IPS DF 6.9 (cell line): ENCODE measurements around the gene INSM1.

Experiments
- DNase-seq: peaks from one replicate; pipeline ENCODE4 v3.0.0-alpha.2; 2013; ENCODE audit warnings: low read depth, low spot score
- H3K27ac ChIP-seq: one replicate; pipeline ENCODE4 v1.5.1; 2013; ENCODE audit warnings: low read length, control low read depth
- H3K27me3 ChIP-seq: 2 replicates; pipeline ENCODE4 v1.6.1; 2013; ENCODE audit warnings: mild to moderate bottlenecking, low read length; ENCODE audit not compliant: control insufficient read depth, insufficient read depth
- H3K36me3 ChIP-seq: 2 replicates; pipeline ENCODE4 v1.6.1; 2013; ENCODE audit warnings: low read length; ENCODE audit not compliant: control insufficient read depth, insufficient read depth
- H3K4me1 ChIP-seq: 2 replicates; pipeline ENCODE4 v1.6.1; 2013; ENCODE audit warnings: low read length; ENCODE audit not compliant: control insufficient read depth, insufficient read depth
- H3K4me3 ChIP-seq: 2 replicates; pipeline ENCODE4 v1.5.1; 2013; ENCODE audit warnings: mild to moderate bottlenecking, low read length
- H3K9me3 ChIP-seq: 2 replicates; pipeline ENCODE4 v1.6.1; 2013; ENCODE audit warnings: low read length, inconsistent platforms; ENCODE audit not compliant: control insufficient read depth, insufficient read depth
- WGBS: extraction: QIAGEN DNeasy Blood & Tissue Kit; methylation state at CpG from one replicate; pipeline ENCODE4 v1.1.7; 2013; ENCODE audit warnings: mixed read lengths, missing lambda C conversion rate; ENCODE audit not compliant: insufficient read length, insufficient coverage; 5-methylcytosine and 5-hydroxymethylcytosine counted together

Gene INSM1

GRCh38 chr20:20417876-20418676 is 50.2 kb downstream of the INSM1 start:
- H3K36me3 ChIP-seq, result no peaks in the 10 kb centered on the region
- H3K4me1 ChIP-seq, result 0 out of 2 replicates have a peak, but pooled peaks cover 2% of the 10 kb centered on the region
- no CpG with 5 or more reads among the region's 8 CpGs for WGBS
- no peak overlapping the region for H3K4me3 ChIP-seq
- no peaks in the 10 kb centered on the region for H3K9me3 ChIP-seq
- no peaks in the 10 kb centered on the region for H3K27me3 ChIP-seq
- H3K27ac ChIP-seq, result no peak overlapping the region
- DNase-seq, result no peak
